HEK293T (cell line): ENCODE results near the gene TMEM119.

Source experiments
- CTCF ChIA-PET: fragments of 350-600 bp; formaldehyde crosslinking; extraction: SDS; loops from one replicate; lab custom pipeline; 2021; ENCODE audit warnings: antibody characterized with exemption, inconsistent platforms; lab: Yijun Ruan, JAX
- POLR2A ChIA-PET: fragments of 350-600 bp; formaldehyde crosslinking; extraction: SDS; loops from one replicate; lab custom pipeline; 2020; ENCODE audit warnings: antibody characterized with exemption, inconsistent platforms; lab: Yijun Ruan, JAX
- DNase-seq: peaks from one replicate; pipeline ENCODE4 v3.0.0; 2012; ENCODE audit warnings: mixed read lengths; ENCODE audit errors: extremely low spot score
- ARNT ChIP-seq: fragments of 450-650 bp; IDR thresholded peaks from 2 replicates; pipeline ENCODE4 v1.6.1; 2017; ENCODE audit warnings: mild to moderate bottlenecking
- BHLHE40 ChIP-seq: fragments of 450-650 bp; IDR thresholded peaks from 2 replicates; pipeline ENCODE4 v1.6.1; 2016; ENCODE audit warnings: mild to moderate bottlenecking, moderate library complexity, borderline replicate concordance
- CTBP1 ChIP-seq: fragments of 450-650 bp; IDR thresholded peaks from 2 replicates; pipeline ENCODE4 v1.6.1; 2016; ENCODE audit warnings: borderline replicate concordance
- ELF4 ChIP-seq: fragments of 450-650 bp; IDR thresholded peaks from 2 replicates; pipeline ENCODE4 v1.6.1; 2017; ENCODE audit warnings: antibody characterized with exemption
- FOXA1 ChIP-seq: fragments of 450-650 bp; IDR thresholded peaks from 2 replicates; pipeline ENCODE4 v1.6.1; 2016; ENCODE audit warnings: mild to moderate bottlenecking
- FOXK2 ChIP-seq: fragments of 450-650 bp; IDR thresholded peaks from 2 replicates; pipeline ENCODE4 v1.6.1; 2016; ENCODE audit warnings: mild to moderate bottlenecking
- FOXM1 ChIP-seq: fragments of 450-650 bp; IDR thresholded peaks from 2 replicates; pipeline ENCODE4 v1.6.1; 2017; ENCODE audit warnings: mild to moderate bottlenecking, borderline replicate concordance
- HDGF ChIP-seq: fragments of 450-650 bp; IDR thresholded peaks from 2 replicates; pipeline ENCODE4 v1.6.1; 2017; ENCODE audit warnings: antibody characterized with exemption, borderline replicate concordance
- L3MBTL2 ChIP-seq: fragments of 450-650 bp; conservative IDR thresholded peaks from 2 replicates; pipeline ENCODE4 v1.6.1; 2016; ENCODE audit warnings: mild to moderate bottlenecking
- LEF1 ChIP-seq: fragments of 450-650 bp; IDR thresholded peaks from 2 replicates; pipeline ENCODE4 v1.6.1; 2017; ENCODE audit warnings: mild to moderate bottlenecking, borderline replicate concordance
- NFRKB ChIP-seq: fragments of 450-650 bp; IDR thresholded peaks from 2 replicates; pipeline ENCODE4 v1.6.1; 2016; ENCODE audit warnings: mild to moderate bottlenecking, moderate library complexity
- SP1 ChIP-seq: fragments of 450-650 bp; IDR thresholded peaks from 2 replicates; pipeline ENCODE4 v1.6.1; 2017
- SUZ12 ChIP-seq: fragments of 450-650 bp; IDR thresholded peaks from 2 replicates; pipeline ENCODE4 v1.6.1; 2016; ENCODE audit warnings: mild to moderate bottlenecking
- TARDBP ChIP-seq: fragments of 450-650 bp; IDR thresholded peaks from 2 replicates; pipeline ENCODE4 v1.6.1; 2016
- ZNF384 ChIP-seq: fragments of 450-650 bp; IDR thresholded peaks from 2 replicates; pipeline ENCODE4 v1.6.1; 2016
- TF ChIP-seq, protein P1 (sequence below): fragments of 450-650 bp; IDR thresholded peaks from 2 replicates; pipeline ENCODE4 v1.6.1; 2016

Gene TMEM119

DNA sequence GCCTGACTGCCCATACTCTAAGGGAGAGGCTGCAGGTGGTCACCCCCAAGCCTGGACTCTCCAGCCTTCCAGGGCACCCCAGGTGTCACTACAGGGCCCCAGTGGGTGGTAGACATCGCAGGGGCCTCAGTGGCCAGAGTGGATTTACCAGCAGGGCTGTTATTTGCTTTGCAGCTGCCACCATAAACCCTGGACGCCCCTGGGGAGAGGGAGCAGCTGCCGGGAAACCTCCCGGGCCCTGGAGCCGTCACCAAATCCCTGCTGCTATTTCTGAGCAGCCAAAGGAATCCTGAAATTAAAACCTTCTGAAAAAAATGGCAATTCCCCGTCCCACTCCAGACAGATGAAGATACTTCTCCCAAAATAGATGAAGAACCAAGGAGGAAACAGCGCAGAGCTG lies 13.9 kb downstream of the TMEM119 start:
- DNase-seq, result no peak
- POLR2A ChIA-PET, result interaction anchor here (0.9 kb wide), 1 partner anchor 26 kb away, joined by 3 read pairs; no protein-coding TSS in a partner anchor
- CTCF ChIA-PET, result interaction anchor here (0.8 kb wide), 1 partner anchor 29 kb away, joined by 3 read pairs; no protein-coding TSS in a partner anchor

DNA sequence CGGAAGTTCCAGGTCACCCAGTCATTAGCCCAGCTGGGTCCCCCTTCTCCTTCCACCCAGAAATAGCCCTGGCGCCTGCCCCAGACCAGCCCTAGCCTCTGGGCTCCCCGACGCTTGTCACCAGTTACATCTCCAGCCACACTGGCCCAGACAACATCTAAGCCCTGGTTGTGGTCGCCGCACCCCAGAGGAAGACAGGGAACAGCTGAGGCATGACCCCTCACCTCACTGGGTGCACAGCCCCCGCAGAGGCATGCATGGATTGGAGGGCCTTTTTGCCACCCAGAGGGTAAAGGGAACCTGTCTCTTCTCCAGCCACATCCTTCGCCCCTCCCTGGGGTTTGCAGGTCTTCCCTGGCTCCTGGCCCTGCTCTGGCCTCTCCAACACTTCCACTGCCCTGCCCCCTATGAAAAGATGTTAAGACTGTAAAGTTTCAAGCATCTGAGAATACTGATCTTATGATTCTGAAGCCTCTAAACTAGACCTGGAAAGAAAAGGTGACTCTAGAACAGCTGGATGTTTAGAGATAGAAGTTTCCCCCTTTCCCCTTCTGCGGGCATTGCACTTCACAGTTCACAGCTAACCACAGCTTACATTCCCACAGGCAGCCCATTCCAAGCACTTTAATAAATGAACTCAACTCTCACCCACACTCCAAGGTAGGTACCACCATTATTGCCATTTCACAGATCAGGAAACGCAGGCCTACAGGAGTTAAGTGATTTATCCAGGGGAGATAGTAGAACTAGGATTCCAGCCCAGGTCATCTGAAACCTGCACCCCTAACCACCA lies 14.7 kb downstream of the TMEM119 start:
- DNase-seq, result no peak
- ChIA-PET POLR2A (no interaction called here), CTCF (interaction anchor here (0.6 kb wide), 1 partner anchor 67 kb away, joined by 4 read pairs; no protein-coding TSS in a partner anchor)
- no peak for TF ChIP-seq FOXM1
- TF ChIP-seq, protein P1, sequence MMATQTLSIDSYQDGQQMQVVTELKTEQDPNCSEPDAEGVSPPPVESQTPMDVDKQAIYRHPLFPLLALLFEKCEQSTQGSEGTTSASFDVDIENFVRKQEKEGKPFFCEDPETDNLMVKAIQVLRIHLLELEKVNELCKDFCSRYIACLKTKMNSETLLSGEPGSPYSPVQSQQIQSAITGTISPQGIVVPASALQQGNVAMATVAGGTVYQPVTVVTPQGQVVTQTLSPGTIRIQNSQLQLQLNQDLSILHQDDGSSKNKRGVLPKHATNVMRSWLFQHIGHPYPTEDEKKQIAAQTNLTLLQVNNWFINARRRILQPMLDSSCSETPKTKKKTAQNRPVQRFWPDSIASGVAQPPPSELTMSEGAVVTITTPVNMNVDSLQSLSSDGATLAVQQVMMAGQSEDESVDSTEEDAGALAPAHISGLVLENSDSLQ, result no peak
- no peak for TF ChIP-seq NFRKB
- TF ChIP-seq FOXK2, result no peak
- no peak for TF ChIP-seq SUZ12
- TF ChIP-seq ZNF384, result no peak
- no peak for TF ChIP-seq TARDBP
- TF ChIP-seq L3MBTL2, result no peak
- no peak for TF ChIP-seq HDGF
- TF ChIP-seq BHLHE40, result no peak
- no peak for TF ChIP-seq CTBP1
- no peak for TF ChIP-seq FOXA1
- no peak for TF ChIP-seq ELF4
- no peak for TF ChIP-seq LEF1

More for the DNA sequence above, 13.9 kb downstream of the TMEM119 start:
- TF ChIP-seq FOXK2 (no peak), ARNT (no peak), ELF4 (no peak), FOXM1 (no peak), NFRKB (no peak), SUZ12 (no peak), FOXA1 (no peak), ZNF384 (no peak), CTBP1 (no peak), BHLHE40 (no peak), L3MBTL2 (no peak), LEF1 (no peak)
- TF ChIP-seq, protein P1, result no peak

DNA sequence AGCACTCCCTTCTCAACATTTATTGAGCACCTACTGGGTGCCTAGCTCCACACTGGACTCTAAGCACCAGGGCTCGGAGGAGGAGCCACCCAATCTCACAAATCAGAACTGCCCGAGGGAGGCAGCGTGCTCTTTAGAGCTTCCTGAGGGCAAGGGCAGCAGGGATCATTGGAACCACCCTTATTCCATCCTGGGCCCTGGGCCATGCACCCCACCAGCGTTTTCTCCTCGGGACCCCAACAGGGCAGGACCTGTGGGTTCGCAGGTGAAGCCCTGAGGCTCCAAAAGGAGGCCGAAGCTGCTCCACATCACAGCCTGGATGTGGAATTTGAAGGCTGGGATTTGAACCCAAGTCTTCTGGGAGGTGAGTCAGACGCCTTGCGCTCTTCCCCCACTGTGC lies 15.4 kb downstream of the TMEM119 start:
- TF ChIP-seq TARDBP (no peak), ZNF384 (no peak), ELF4 (no peak), NFRKB (no peak), FOXM1 (no peak), LEF1 (no peak), FOXK2 (no peak), FOXA1 (no peak), BHLHE40 (no peak), SP1 (no peak)
- TF ChIP-seq, protein P1, result no peak
- no peak for DNase-seq
- CTCF ChIA-PET, result no interaction called here
- POLR2A ChIA-PET, result no interaction called here

DNA sequence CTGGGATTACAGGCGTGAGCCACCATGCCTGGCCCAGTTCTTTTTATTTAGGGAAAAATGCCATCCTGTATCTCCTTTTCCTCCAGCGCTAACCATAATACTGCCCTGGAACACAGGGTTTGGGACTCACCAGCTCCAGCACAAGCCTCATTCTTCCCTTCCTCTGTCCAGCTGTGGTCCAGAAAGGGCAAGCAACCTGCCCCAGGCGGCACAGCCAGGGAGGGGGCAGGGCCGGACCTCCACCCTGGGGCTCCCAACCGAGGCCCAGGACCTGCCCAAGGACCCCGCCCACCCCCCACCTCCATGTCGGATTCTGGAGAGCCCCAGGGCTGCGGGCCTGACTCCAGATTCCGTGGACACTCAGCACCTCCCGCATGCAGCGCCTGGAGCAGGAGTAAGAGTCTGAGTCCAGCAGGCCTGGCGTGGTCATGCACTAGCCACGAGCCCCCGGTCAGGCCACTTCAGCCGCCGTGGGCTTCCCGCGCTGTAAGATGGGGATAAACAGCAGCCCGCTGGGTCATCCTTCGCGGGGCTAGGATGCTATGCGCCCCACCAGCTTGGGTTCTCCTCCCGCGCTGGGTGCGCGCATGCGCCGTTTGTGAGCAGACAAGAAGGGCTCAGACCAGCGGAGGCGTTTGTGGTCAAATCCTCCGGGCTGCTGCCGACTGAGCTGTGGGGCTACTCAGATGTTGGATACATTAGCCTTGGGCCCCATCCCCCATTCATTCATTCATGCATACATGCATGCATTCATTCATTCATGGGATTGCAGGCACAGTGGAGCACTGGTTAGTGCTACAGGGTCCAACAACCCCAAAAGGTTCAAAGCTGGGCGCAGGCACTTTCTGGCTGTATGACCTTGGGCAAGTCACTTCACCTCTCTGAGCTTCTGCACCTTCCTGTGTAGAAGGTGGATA lies 16.3 kb downstream of the TMEM119 start:
- TF ChIP-seq SUZ12, result no peak
- no peak for TF ChIP-seq FOXM1
- TF ChIP-seq CTBP1, result no peak
- no peak for TF ChIP-seq LEF1
- no peak for TF ChIP-seq ARNT
- TF ChIP-seq FOXA1, result no peak
- no peak for TF ChIP-seq ELF4
- no peak for TF ChIP-seq SP1
- no peak for TF ChIP-seq NFRKB
- TF ChIP-seq, protein P1, result no peak
- no peak for TF ChIP-seq ZNF384
- no peak for TF ChIP-seq BHLHE40
- ChIA-PET POLR2A (no interaction called here), CTCF (no interaction called here)
- no peak for DNase-seq

DNA sequence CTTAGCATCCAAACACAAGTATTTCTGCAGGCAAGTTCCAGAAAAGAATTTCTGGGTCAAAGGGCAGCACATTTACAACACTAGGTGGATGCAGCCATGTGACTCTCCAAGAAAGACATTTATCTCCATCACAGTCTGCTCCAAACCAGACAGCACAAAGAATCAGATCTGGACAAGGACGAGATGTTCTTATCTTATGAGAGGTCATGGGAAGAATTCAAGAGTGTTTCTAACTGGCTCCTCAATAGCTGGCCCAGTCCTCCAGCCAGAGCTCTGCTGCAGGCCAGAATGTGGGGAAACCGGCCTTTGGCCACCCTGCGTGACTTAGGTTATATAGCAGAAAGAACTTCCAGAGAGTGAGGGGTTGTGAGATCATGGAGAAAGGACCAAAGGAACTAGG lies 17.4 kb downstream of the TMEM119 start:
- POLR2A ChIA-PET, result no interaction called here
- no peak for DNase-seq
- CTCF ChIA-PET, result no interaction called here
- TF ChIP-seq BHLHE40, result no peak
- no peak for TF ChIP-seq ZNF384
- no peak for TF ChIP-seq CTBP1
- no peak for TF ChIP-seq ARNT
- TF ChIP-seq SP1, result no peak
- no peak for TF ChIP-seq SUZ12
- TF ChIP-seq, protein P1, result no peak
- TF ChIP-seq FOXK2, result no peak
- TF ChIP-seq TARDBP, result no peak
- TF ChIP-seq ELF4, result no peak
- no peak for TF ChIP-seq FOXM1
- no peak for TF ChIP-seq NFRKB
- TF ChIP-seq FOXA1, result no peak
- no peak for TF ChIP-seq L3MBTL2
- TF ChIP-seq HDGF, result no peak
- TF ChIP-seq LEF1, result no peak
